HepG2 (cell line): ENCODE measurements around the gene ZFYVE28. TPM values are rescaled to one million over a fixed set of nuclear protein-coding genes. Genes with fewer than 3 reads are reported as not detected.

Source experiments
- ATAC-seq: fragments of 200-7000 bp; cut with Tn5 transposase; 3 replicates; pipeline ENCODE4 v1.9.1; 2020; ENCODE audit warnings: mild to moderate bottlenecking, moderate library complexity
- BruUV-seq: library from RNA; stranded (reverse); fragments of 400-500 nt; replicated peaks from 2 replicates; lab custom pipeline; 2021; lab: Mats Ljungman, UMichigan
- CTCF ChIA-PET: fragments of 300-600 bp; formaldehyde crosslinking; extraction: SDS; loops from one replicate; lab custom pipeline; 2021; ENCODE audit warnings: low total read pairs, inconsistent platforms, low intra/inter-chr PET ratio; lab: Yijun Ruan, JAX
- POLR2A ChIA-PET: fragments of 350-600 bp; sonication (Branson Sonifier 250); formaldehyde crosslinking; loops from one replicate; lab custom pipeline; 2020; ENCODE audit warnings: antibody characterized with exemption, inconsistent platforms; lab: Yijun Ruan, JAX
- DNase-seq: peaks from one replicate; pipeline ENCODE4 v3.0.0-alpha.2; 2015; ENCODE audit warnings: low spot score
- FAIRE-seq: peaks from 3 replicates; lab custom pipeline; 2011; peaks lifted over from hg19 to GRCh38; lab: Jason Lieb, UNC
- H2AFZ ChIP-seq: one replicate; pipeline ENCODE4 v1.6.1; 2011; ENCODE audit warnings: low read length, inconsistent platforms
- H3K27ac ChIP-seq: fragments of 300-600 bp; 3 replicates; pipeline ENCODE4 v1.8.0; 2011; ENCODE audit warnings: mixed run types, mild to moderate bottlenecking, mixed read lengths, low read length, inconsistent platforms; ENCODE audit not compliant: insufficient read depth; ENCODE audit errors: extremely low read length
- H3K27me3 ChIP-seq, 2 experiments: fragments of 200-600 bp in 1 of 2; 2 replicates in 1 of 2; 3 replicates in 1 of 2; pipeline versions ENCODE4 v1.6.0 to v1.8.0; 2011; ENCODE audit warnings: low read length in 2 of 2, mild to moderate bottlenecking in 2 of 2, moderate library complexity in 2 of 2, inconsistent platforms in 1 of 2; ENCODE audit not compliant: insufficient read depth in 2 of 2, control insufficient read depth in 1 of 2
- H3K36me3 ChIP-seq, 2 experiments: fragments of 200-600 bp in 1 of 2; replicated peaks in 1 of 2; 2 replicates in 1 of 2; 3 replicates in 1 of 2; pipeline versions ENCODE4 v1.5.1 to v1.8.0; 2011; ENCODE audit warnings: low read length in 2 of 2, inconsistent platforms in 1 of 2; ENCODE audit not compliant: insufficient read depth in 2 of 2, control insufficient read depth in 1 of 2
- H3K4me1 ChIP-seq: 2 replicates; pipeline ENCODE4 v1.5.1; 2012; ENCODE audit warnings: low read length, inconsistent platforms; ENCODE audit not compliant: insufficient read depth
- H3K4me2 ChIP-seq: 2 replicates; pipeline ENCODE4 v1.6.0; 2011; ENCODE audit warnings: low read depth, low read length, inconsistent platforms
- H3K4me3 ChIP-seq, 3 experiments: fragments of 200-600 bp in 1 of 3; sonication (generic), shearing (Covaris generic) in 1 of 3; replicated peaks in 1 of 3; 2 replicates each; pipeline ENCODE4 v1.5.1; 2011 to 2016; ENCODE audit warnings: low read length in 3 of 3, inconsistent platforms in 2 of 3, low read depth in 2 of 3, mild to moderate bottlenecking in 2 of 3, control low read depth in 1 of 3, mixed read lengths in 1 of 3; ENCODE audit not compliant: insufficient read depth in 1 of 3
- H3K79me2 ChIP-seq: one replicate; pipeline ENCODE4 v1.6.1; 2011; ENCODE audit warnings: low read length, inconsistent platforms; ENCODE audit not compliant: insufficient read depth
- H3K9ac ChIP-seq: 2 replicates; pipeline ENCODE4 v1.6.0; 2011; ENCODE audit warnings: mild to moderate bottlenecking, low read depth, low read length, inconsistent platforms; ENCODE audit not compliant: insufficient read depth
- H3K9me3 ChIP-seq: 2 replicates; pipeline ENCODE4 v1.5.1; 2012; ENCODE audit warnings: mild to moderate bottlenecking, low read length
- H4K20me1 ChIP-seq: 2 replicates; pipeline ENCODE4 v1.6.0; 2011; ENCODE audit warnings: inconsistent platforms, mild to moderate bottlenecking, low read length, moderate library complexity; ENCODE audit not compliant: insufficient read depth
- BORCS8-MEF2B ChIP-seq: sonication (generic); formaldehyde crosslinking; IDR thresholded peaks from 2 replicates; pipeline ENCODE4 v1.8.0; 2022; ENCODE audit warnings: mild to moderate bottlenecking, missing genetic modification reagents
- CC2D1A ChIP-seq: sonication (generic); formaldehyde crosslinking; IDR thresholded peaks from 2 replicates; pipeline ENCODE4 v1.8.1; 2023; ENCODE audit warnings: mild to moderate bottlenecking, missing genetic modification reagents
- KLF6 ChIP-seq: IDR thresholded peaks from 2 replicates; pipeline ENCODE4 v1.8.0; 2016; ENCODE audit warnings: missing biosample characterization, missing genetic modification reagents
- NR2C2 ChIP-seq: sonication (generic); formaldehyde crosslinking; IDR thresholded peaks from 2 replicates; pipeline ENCODE4 v1.4.0; 2020; ENCODE audit warnings: missing genetic modification reagents, mild to moderate bottlenecking, moderate library complexity, borderline replicate concordance
- SRSF4 ChIP-seq: fragments of 200-400 bp; formaldehyde crosslinking; IDR thresholded peaks from one replicate; pipeline ENCODE4 v1.6.1; 2018; ENCODE audit warnings: mild to moderate bottlenecking, low read depth, low read length, moderate library complexity; ENCODE audit not compliant: poor library complexity, severe bottlenecking
- TCF12 ChIP-seq, 2 experiments: fragments of 450-650 bp in 1 of 2; sonication (generic) in 1 of 2; formaldehyde crosslinking in 1 of 2; IDR thresholded peaks; 2 replicates each; pipeline versions ENCODE4 v1.6.1 to v1.8.0; 2017 to 2022; ENCODE audit warnings: antibody characterized with exemption in 1 of 2, mild to moderate bottlenecking in 1 of 2, missing genetic modification reagents in 1 of 2, moderate library complexity in 1 of 2
- ZMYM3 ChIP-seq: sonication (generic); formaldehyde crosslinking; IDR thresholded peaks from 2 replicates; pipeline ENCODE4 v1.5.1; 2020; ENCODE audit warnings: mild to moderate bottlenecking, missing genetic modification reagents
- ZNF12 ChIP-seq: sonication (generic); formaldehyde crosslinking; IDR thresholded peaks from 2 replicates; pipeline ENCODE4 v1.5.0; 2020; ENCODE audit warnings: missing genetic modification reagents
- ZNF24 ChIP-seq: fragments of 450-650 bp; IDR thresholded peaks from 2 replicates; pipeline ENCODE4 v1.6.1; 2017; ENCODE audit warnings: antibody characterized with exemption, mild to moderate bottlenecking
- ZNF329 ChIP-seq: sonication (generic); formaldehyde crosslinking; IDR thresholded peaks from 2 replicates; pipeline ENCODE4 v1.9.0; 2021; ENCODE audit warnings: low read depth, mild to moderate bottlenecking, missing genetic modification reagents
- ZNF598 ChIP-seq: sonication (generic); formaldehyde crosslinking; IDR thresholded peaks from 2 replicates; pipeline ENCODE4 v1.5.1; 2020; ENCODE audit warnings: mild to moderate bottlenecking, missing genetic modification reagents, borderline replicate concordance
- ZNF652 ChIP-seq: IDR thresholded peaks from 2 replicates; pipeline ENCODE4 v1.6.1; 2016; ENCODE audit warnings: low read depth, borderline replicate concordance
- WGBS: methylation state at CpG from one replicate; pipeline ENCODE4 v1.1.6; 2017; ENCODE audit warnings: low lambda C conversion rate; 5-methylcytosine and 5-hydroxymethylcytosine counted together
- in situ Hi-C: cut with HindIII; loops from 2 replicates; pipeline ENCODE4 v1.10.0; 2017; ENCODE audit warnings: low pct_unique_long_range_greater_than_20kb; ENCODE audit not compliant: extremely low pct_ligation_motif_present
- intact Hi-C: fragments of 100-400 bp; cut with micrococcal nuclease; formaldehyde crosslinking; loops from one replicate; pipeline ENCODE4 v1.10.0; 2022; ENCODE audit not compliant: unreplicated experiment
- polyA plus RNA-seq, 8 experiments: library from polyadenylated mRNA; depleted of rRNA in 3 of 8; stranded (reverse) in 7 of 8; unstranded in 1 of 8; fragments of >200 nt; fragmentation: Illumina TruSeq in 4 of 8; extraction: Trizol in 4 of 8; gene quantifications; 2 replicates each; pipeline versions ENCODE4 v1.2.1 to v1.2.3, GENCODE V29; 2011 to 2016; ENCODE audit warnings: low read depth in 4 of 8, missing spikeins in 1 of 8, mixed read lengths in 1 of 8; ENCODE audit not compliant: insufficient read depth in 1 of 8
- total RNA-seq, 5 experiments: library from RNA; depleted of rRNA; stranded (reverse); fragments of >200 nt; fragmentation: Illumina TruSeq; extraction: Trizol; gene quantifications; 2 replicates each; pipeline ENCODE4 v1.2.3, GENCODE V29; 2016; ENCODE audit warnings: low read depth in 1 of 5
- TF ChIP-seq, protein P1 (sequence below): sonication (generic); formaldehyde crosslinking; IDR thresholded peaks from 2 replicates; pipeline ENCODE4 v1.9.0; 2021; ENCODE audit warnings: mild to moderate bottlenecking, missing genetic modification reagents
- TF ChIP-seq, protein P2 (sequence below): sonication (generic); formaldehyde crosslinking; IDR thresholded peaks from 2 replicates; pipeline ENCODE4 v1.4.0; 2020; ENCODE audit warnings: mild to moderate bottlenecking, missing genetic modification reagents, borderline replicate concordance
- TF ChIP-seq, protein P3 (sequence below): sonication (generic); formaldehyde crosslinking; IDR thresholded peaks from 2 replicates; pipeline ENCODE4 v1.4.0; 2020; ENCODE audit warnings: missing genetic modification reagents

Gene ZFYVE28
- total and polyA plus RNA-seq, 2 of the 13 experiments (the other 11 are each of a cell fraction or from before 2014, with no cell fraction given) = 0.12 to 0.22 TPM

DNA sequence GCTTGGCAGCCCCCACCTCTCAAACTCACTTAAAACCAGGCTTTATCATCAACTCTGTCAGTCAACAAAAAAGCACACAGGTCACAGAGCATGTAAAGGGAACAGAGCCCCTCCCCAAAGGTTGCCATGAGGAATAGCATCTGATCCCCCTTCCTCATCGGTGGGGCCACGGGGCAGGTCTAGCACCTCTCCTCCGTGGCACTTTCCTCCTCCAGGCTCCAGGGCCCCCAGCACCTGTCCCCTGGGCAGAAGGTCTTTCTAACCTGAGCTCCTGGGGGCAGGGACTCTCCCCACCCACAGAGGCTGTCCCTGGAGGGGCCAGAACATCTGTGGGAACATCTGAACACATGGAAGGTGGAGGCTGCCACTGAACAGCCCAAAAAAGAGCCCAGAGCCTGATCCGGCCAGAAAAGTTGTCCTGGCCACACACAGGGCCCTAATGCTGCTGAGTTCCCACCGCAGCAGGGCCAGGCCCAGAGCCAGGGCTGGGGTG is 65.7 kb downstream of the ZFYVE28 start:
- H3K27ac ChIP-seq = no peak overlapping the region
- H3K4me2 ChIP-seq = no peak overlapping the region
- no peak for TF ChIP-seq SRSF4
- no peak for TF ChIP-seq ZNF598 (CRISPR knock-in tag)
- no peak for TF ChIP-seq BORCS8-MEF2B
- no peak for TF ChIP-seq ZNF652 (CRISPR knock-in tag)
- TF ChIP-seq KLF6 (CRISPR knock-in tag) = no peak
- no peak for TF ChIP-seq ZNF12 (CRISPR knock-in tag)
- no peak for TF ChIP-seq CC2D1A (CRISPR knock-in tag)
- TF ChIP-seq ZMYM3 (CRISPR knock-in tag) = no peak
- no peak for TF ChIP-seq NR2C2
- TF ChIP-seq ZNF24 = no peak
- TF ChIP-seq ZNF329 (CRISPR knock-in tag) = no peak
- TF ChIP-seq, protein P1, sequence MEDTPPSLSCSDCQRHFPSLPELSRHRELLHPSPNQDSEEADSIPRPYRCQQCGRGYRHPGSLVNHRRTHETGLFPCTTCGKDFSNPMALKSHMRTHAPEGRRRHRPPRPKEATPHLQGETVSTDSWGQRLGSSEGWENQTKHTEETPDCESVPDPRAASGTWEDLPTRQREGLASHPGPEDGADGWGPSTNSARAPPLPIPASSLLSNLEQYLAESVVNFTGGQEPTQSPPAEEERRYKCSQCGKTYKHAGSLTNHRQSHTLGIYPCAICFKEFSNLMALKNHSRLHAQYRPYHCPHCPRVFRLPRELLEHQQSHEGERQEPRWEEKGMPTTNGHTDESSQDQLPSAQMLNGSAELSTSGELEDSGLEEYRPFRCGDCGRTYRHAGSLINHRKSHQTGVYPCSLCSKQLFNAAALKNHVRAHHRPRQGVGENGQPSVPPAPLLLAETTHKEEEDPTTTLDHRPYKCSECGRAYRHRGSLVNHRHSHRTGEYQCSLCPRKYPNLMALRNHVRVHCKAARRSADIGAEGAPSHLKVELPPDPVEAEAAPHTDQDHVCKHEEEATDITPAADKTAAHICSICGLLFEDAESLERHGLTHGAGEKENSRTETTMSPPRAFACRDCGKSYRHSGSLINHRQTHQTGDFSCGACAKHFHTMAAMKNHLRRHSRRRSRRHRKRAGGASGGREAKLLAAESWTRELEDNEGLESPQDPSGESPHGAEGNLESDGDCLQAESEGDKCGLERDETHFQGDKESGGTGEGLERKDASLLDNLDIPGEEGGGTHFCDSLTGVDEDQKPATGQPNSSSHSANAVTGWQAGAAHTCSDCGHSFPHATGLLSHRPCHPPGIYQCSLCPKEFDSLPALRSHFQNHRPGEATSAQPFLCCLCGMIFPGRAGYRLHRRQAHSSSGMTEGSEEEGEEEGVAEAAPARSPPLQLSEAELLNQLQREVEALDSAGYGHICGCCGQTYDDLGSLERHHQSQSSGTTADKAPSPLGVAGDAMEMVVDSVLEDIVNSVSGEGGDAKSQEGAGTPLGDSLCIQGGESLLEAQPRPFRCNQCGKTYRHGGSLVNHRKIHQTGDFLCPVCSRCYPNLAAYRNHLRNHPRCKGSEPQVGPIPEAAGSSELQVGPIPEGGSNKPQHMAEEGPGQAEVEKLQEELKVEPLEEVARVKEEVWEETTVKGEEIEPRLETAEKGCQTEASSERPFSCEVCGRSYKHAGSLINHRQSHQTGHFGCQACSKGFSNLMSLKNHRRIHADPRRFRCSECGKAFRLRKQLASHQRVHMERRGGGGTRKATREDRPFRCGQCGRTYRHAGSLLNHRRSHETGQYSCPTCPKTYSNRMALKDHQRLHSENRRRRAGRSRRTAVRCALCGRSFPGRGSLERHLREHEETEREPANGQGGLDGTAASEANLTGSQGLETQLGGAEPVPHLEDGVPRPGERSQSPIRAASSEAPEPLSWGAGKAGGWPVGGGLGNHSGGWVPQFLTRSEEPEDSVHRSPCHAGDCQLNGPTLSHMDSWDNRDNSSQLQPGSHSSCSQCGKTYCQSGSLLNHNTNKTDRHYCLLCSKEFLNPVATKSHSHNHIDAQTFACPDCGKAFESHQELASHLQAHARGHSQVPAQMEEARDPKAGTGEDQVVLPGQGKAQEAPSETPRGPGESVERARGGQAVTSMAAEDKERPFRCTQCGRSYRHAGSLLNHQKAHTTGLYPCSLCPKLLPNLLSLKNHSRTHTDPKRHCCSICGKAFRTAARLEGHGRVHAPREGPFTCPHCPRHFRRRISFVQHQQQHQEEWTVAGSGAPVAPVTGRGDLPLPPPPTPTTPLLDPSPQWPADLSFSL = no peak
- TF ChIP-seq, protein P2, sequence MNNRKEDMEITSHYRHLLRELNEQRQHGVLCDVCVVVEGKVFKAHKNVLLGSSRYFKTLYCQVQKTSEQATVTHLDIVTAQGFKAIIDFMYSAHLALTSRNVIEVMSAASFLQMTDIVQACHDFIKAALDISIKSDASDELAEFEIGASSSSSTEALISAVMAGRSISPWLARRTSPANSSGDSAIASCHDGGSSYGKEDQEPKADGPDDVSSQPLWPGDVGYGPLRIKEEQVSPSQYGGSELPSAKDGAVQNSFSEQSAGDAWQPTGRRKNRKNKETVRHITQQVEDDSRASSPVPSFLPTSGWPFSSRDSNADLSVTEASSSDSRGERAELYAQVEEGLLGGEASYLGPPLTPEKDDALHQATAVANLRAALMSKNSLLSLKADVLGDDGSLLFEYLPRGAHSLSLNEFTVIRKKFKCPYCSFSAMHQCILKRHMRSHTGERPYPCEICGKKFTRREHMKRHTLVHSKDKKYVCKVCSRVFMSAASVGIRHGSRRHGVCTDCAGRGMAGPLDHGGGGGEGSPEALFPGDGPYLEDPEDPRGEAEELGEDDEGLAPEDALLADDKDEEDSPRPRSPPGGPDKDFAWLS (CRISPR knock-in tag) = no peak
- TF ChIP-seq, protein P3, sequence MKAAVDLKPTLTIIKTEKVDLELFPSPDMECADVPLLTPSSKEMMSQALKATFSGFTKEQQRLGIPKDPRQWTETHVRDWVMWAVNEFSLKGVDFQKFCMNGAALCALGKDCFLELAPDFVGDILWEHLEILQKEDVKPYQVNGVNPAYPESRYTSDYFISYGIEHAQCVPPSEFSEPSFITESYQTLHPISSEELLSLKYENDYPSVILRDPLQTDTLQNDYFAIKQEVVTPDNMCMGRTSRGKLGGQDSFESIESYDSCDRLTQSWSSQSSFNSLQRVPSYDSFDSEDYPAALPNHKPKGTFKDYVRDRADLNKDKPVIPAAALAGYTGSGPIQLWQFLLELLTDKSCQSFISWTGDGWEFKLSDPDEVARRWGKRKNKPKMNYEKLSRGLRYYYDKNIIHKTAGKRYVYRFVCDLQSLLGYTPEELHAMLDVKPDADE (CRISPR knock-in tag) = no peak
- no peak for TF ChIP-seq TCF12 (IDR thresholded peaks at IDR 0.05)
- TF ChIP-seq TCF12 (CRISPR knock-in tag; IDR thresholded peaks at IDR 0.05) = no peak
- BruUV-seq = no TSS peak
- DNase-seq = no peak
- FAIRE-seq = no peak
- intact Hi-C loops = no loop called here
- H3K9ac ChIP-seq = no peak overlapping the region
- H3K79me2 ChIP-seq = no peaks in the 10 kb centered on the region
- ATAC-seq = no peak
- H3K9me3 ChIP-seq = no peaks in the 10 kb centered on the region
- H4K20me1 ChIP-seq = no peaks in the 10 kb centered on the region
- peaks cover 9% of the 10 kb centered on the region for H3K4me1 ChIP-seq
- H3K4me3 ChIP-seq = no peak overlapping the region
- in situ Hi-C loops = no loop called here
- no peak overlapping the region for H2AFZ ChIP-seq
- peaks cover 0 to 31% of the 10 kb centered on the region in 2 experiments; a peak in 3 of 5 replicates for H3K27me3 ChIP-seq
- 5% methylated on average over 4 of the region's 5 CpGs for WGBS
- POLR2A ChIA-PET = no interaction called here
- no peaks in the 10 kb centered on the region for H3K36me3 ChIP-seq
- CTCF ChIA-PET = no interaction called here
